Motor neuron (in vitro differentiated cells): ENCODE measurements around the gene SAP25. TPM values are rescaled to one million over a fixed set of nuclear protein-coding genes. Genes with fewer than 3 reads are reported as not detected.
"Not testable (repeated sequence)": the region's sequence is repeated elsewhere in the genome, so short reads cannot be mapped to it uniquely, and the experiment has no call there.

Experiments
- ATAC-seq, 8 experiments: fragments of 200-7000 bp; cut with Tn5 transposase; replicated peaks in 6 of 8; 2 replicates each; pipeline ENCODE4 v1.8.0; 2021; ENCODE audit warnings: mild to moderate bottlenecking in 8 of 8, moderate library complexity in 8 of 8
- H3K27ac ChIP-seq, 2 donors: fragments of 250-450 bp; sonication (Bioruptor Pico); 2 replicates each; pipeline ENCODE4 v1.9.0; 2021; ENCODE audit warnings: antibody characterized with exemption in 2 of 2, mild to moderate bottlenecking in 2 of 2, moderate library complexity in 1 of 2
- H3K4me1 ChIP-seq, 2 donors: fragments of 250-450 bp; sonication (Bioruptor Pico); replicated peaks in 1 of 2; 2 replicates each; pipeline ENCODE4 v1.6.1; 2021; ENCODE audit warnings: antibody characterized with exemption in 2 of 2, mild to moderate bottlenecking in 2 of 2, moderate library complexity in 1 of 2
- H3K4me3 ChIP-seq, 5 donors: fragments of 250-450 bp; sonication (Bioruptor Pico); 2 replicates each; pipeline ENCODE4 v1.9.0; 2021; ENCODE audit warnings: antibody characterized with exemption in 5 of 5, mild to moderate bottlenecking in 5 of 5, moderate library complexity in 4 of 5
- WGBS, 10 experiments: fragments of 450-650 bp; shearing (Covaris generic); methylation state at CpG; one replicate each; pipeline ENCODE4 v1.0.0; 2022; 5-methylcytosine and 5-hydroxymethylcytosine counted together
- in situ Hi-C, 9 experiments: fragments of 400-800 bp; cut with MboI; loops; one replicate each; pipeline ENCODE4 v1.15.0; 2021; ENCODE audit warnings: low sequenced_read_pairs in 9 of 9, low pct_unique_long_range_greater_than_20kb in 2 of 9; ENCODE audit not compliant: unreplicated experiment in 9 of 9
- total RNA-seq, 8 experiments: library from RNA; unstranded; fragments of 300-600 nt; gene quantifications; 2 replicates each; pipeline versions ENCODE4 v1.2.3 to v1.2.4, GENCODE V29; 2022

The SAP25 gene
- total RNA-seq, 8 experiments from 2014 or later, result 0.43 to 2.8 (median 1.0) TPM; not detected in 1

DNA sequence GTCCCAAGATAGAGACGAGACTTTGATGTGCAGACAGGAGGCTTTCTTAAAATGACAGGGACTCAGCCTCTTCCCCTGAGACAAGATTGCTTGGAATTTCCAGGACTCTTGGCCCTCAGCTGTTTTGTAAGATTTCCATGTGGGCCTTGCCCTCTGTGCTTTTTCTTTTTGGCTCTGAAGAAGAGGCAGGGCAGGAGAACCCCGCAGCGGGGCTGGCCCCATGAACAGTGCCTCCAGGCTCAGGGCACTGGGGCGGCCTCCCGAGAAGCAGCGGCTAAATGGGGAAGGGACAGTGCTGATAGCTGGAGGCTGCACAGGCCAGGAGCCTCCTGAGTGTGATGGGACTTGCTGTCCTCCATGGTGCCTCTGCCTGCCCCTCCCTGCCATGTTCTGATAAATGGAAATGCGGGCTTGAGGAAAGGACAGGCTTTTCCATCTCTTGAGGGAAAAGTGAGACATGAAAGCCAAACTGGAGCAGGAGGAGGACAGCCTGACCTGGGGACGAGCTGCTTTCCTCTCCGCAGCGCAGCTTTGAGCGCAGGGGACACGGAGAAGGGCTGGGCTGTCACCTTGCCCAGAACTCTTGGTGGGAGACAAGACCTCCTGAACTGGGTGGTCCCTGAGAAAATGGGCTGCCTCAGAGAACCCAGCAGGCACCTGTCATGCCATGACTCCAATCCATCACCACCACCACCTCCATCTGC is 12.1 kb downstream of the SAP25 start:
- no peak overlapping the region for H3K4me3 ChIP-seq
- in situ Hi-C loops, result loop anchor here in 4 of 9 experiments (25.0 kb wide), 1 partner anchor 99 kb away; the partner anchor contains the start of gene SPACDR (in 4 of the 4)
- peaks cover 8 to 9% of the 10 kb centered on the region in 2 donors for H3K4me1 ChIP-seq
- 60 to 95% (median 94%) methylated on average over 1 to 6 of the region's 12 CpGs; no CpG with 5 or more reads in 4 of the 10 experiments for WGBS, 10 experiments
- H3K27ac ChIP-seq, result no peak overlapping the region
- ATAC-seq, result no peak

DNA sequence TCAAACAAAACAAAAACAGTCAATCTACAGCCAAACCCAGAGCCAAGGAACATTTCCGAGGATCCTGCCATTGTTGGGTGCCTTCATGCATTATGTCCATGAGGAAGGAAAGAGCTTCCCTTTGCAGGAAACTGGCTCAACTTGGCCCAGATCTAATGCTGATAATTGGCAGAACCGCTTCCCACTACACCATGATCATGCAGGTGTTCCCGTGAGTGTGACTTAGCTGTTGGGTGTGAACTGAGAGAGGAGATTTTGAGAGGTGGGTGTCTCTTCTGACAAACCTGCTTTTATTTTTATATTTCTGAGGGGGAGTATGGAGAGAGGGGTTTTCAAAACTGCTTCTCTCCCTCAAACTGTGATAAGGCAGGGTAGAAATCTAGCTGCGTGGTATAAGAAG is 14.6 kb downstream of the SAP25 start:
- in situ Hi-C loops, result loop anchor here in 5 of 9 experiments (10.0 to 25.0 kb wide), 2 partner anchors 84 to 97 kb away; partner anchors contain the start of genes SPACDR (in 4 of the 5) and TSC22D4 (in 1 of the 5)
- WGBS, 10 experiments, result 83 to 100% (median 99%) methylated on average over 1 to 4 of the region's 4 CpGs; no CpG with 5 or more reads in 4 of the 10 experiments
- no peak overlapping the region for H3K27ac ChIP-seq
- H3K4me3 ChIP-seq, result no peak overlapping the region
- no peak for ATAC-seq
- H3K4me1 ChIP-seq, result peaks cover 2 to 4% of the 10 kb centered on the region in 2 donors

DNA sequence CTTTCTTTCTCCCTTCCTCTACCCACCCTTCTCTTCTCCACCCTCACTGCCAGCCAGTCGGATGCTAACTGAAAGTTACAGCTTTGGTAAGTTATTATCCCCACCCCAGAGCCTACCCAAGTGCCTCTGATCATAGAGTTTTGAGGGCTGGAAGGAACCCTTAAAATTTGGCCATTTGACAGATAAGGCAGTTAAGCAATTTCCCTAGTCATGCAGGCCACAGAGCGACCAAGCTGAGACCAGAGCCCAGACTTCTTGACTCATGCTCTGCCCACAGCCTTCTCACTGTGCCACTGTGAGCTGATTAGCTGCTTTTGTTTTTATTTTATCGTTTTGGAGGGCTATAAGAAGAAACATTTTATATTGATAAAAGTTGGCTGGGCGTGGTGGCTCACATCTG is 17.2 kb downstream of the SAP25 start:
- 34 to 87% (median 60%) methylated on average over 1 to 4 of the region's 4 CpGs; no CpG with 5 or more reads in 5 of the 10 experiments for whole genome bisulfite sequencing, 10 experiments
- in situ Hi-C loops, result loop anchor here in 5 of 9 experiments (10.0 to 25.0 kb wide), 2 partner anchors 82 to 94 kb away; partner anchors contain the start of genes SPACDR (in 4 of the 5) and TSC22D4 (in 1 of the 5)
- ATAC-seq, result no peak
- H3K27ac ChIP-seq, result no peak overlapping the region
- peaks cover 2 to 4% of the 10 kb centered on the region in 2 donors for H3K4me1 ChIP-seq
- H3K4me3 ChIP-seq, result no peak overlapping the region

DNA sequence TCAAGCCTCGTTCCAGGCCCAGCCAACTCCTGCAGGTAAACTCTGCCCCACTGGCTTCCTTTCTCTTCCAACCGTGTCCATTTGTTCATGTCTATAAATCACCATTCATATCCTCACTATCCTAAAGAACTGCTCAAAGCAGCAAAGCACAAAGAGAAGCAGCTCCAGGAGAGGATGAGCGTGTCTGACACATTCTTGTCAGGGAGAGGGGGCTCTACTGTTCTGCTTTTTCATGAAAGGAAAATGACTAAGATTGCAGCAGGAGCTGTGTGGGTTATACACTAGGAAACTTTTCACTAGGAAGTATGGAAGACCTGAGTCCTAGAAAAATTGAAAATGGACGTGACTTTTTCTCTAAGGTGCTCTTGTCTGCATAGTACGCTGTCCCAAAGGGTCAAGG is 18.0 kb downstream of the SAP25 start:
- in situ Hi-C loops, result loop anchor here in 5 of 9 experiments (10.0 to 25.0 kb wide), 2 partner anchors 81 to 93 kb away; partner anchors contain the start of genes SPACDR (in 4 of the 5) and TSC22D4 (in 1 of the 5)
- Histone ChIP-seq H3K4me1 (peaks cover 2 to 4% of the 10 kb centered on the region in 2 donors), H3K4me3 (no peak overlapping the region), H3K27ac (no peak overlapping the region)
- WGBS, 10 experiments, result 56 to 100% (median 90%) methylated on average over 1 to 5 of the region's 5 CpGs; no CpG with 5 or more reads in 1 of the 10 experiments
- no peak for ATAC-seq

DNA sequence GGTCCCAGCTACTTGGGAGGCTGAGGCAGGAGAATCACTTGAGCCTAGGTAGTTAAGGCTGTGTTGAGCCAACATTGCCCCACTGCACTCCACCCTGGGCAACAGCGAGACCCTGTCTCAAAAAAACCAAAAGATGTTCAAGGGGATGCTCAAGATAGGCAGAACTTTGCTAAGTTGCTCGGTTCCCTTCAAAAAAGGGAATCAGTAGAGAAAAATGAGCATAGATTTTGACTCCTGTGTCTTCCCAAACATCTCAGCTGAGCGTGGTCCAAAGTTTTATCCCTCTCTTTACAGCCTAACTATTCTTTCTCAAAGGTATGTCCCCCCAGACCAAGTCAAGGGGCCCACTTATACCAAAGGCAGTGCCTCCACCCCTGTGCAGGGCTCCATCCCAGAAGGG is 20.7 kb downstream of the SAP25 start:
- Histone ChIP-seq H3K27ac (no peak overlapping the region), H3K4me3 (no peak overlapping the region), H3K4me1 (peaks cover 0 to 2% of the 10 kb centered on the region in 2 donors)
- in situ Hi-C loops, result loop anchor here in 5 of 9 experiments (10.0 to 25.0 kb wide), 2 partner anchors 78 to 91 kb away; partner anchors contain the start of genes SPACDR (in 4 of the 5) and TSC22D4 (in 1 of the 5)
- WGBS, 10 experiments, result 77 to 96% (median 88%) methylated on average over 2 to 3 of the region's 3 CpGs; no CpG with 5 or more reads in 6 of the 10 experiments
- ATAC-seq, result no peak

DNA sequence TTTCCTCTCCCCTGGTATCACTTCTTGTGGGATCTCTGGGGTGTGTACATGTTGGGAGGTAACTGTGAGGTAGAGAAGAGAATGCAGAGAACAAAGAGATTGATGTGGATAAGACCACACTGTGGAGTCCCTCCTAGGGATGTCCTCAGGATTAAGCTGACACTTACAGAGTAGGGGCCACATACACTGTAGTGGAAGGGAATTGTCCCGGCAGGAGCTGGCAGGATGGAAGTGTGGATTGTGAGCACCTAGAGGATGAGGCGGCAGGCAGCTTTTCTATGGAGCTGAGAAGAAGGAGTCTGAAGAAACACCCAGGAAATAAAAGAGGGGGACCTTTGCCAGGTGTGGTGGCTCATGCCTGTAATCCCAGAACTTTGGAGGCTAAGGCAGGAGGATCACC is 21.2 kb downstream of the SAP25 start:
- 20 to 100% (median 89%) methylated on average over 1 to 2 of the region's 2 CpGs; no CpG with 5 or more reads in 5 of the 10 experiments for WGBS, 10 experiments
- no peak for ATAC-seq
- Histone ChIP-seq H3K27ac (no peak overlapping the region), H3K4me3 (no peak overlapping the region), H3K4me1 (peaks cover 2 to 7% of the 10 kb centered on the region in 2 donors)
- in situ Hi-C loops, result loop anchor here in 5 of 9 experiments (10.0 to 25.0 kb wide), 2 partner anchors 78 to 90 kb away; partner anchors contain the start of genes SPACDR (in 4 of the 5) and TSC22D4 (in 1 of the 5)

DNA sequence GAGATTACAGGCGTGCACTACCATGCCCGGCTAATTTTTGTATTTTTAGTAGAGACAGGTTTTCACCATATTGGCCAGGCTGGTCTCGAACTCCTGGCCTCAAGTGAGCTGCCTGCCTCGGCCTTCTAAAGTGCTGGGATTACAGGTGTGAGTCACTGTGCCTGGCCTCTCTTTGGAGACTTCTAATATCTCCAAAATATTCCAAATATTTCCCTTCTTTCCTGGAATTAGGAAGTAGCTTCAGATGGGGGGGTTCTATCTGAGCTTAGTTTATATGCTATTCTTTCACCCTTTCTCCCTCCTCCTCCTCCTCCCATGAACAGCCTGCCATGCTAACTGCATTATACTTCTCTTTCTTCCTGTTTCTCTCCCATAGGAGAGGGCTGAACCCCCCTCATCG is 25.3 kb downstream of the SAP25 start:
- ATAC-seq, H3K4me3 ChIP-seq, in situ Hi-C loops, H3K27ac ChIP-seq: not testable (repeated sequence)
- H3K4me1 ChIP-seq, result peaks cover 25 to 34% of the 10 kb centered on the region in 2 donors
- 20 to 100% (median 69%) methylated on average over 1 to 3 of the region's 5 CpGs; no CpG with 5 or more reads in 3 of the 10 experiments for WGBS, 10 experiments

DNA sequence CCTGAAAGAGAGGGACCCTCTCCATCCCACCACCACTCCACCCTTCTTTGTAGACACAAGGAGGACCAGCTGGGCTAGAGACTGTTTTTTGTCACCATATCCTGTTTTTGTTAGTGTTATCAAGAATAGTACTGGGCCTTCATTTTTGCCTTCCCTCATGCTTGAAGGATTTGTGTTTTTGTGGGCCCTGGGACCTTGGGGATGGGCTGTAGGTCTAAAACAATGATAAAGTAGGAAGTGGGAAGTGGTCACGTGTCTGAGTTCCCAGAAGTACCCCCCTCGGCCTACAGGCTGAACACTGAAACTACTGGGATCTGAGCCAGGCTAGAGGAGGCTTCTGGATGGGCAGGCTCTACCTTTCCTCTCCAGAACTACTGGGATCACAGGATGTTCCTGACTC is 25.8 kb downstream of the SAP25 start:
- ATAC-seq, result no peak
- H3K27ac ChIP-seq, result no peak overlapping the region
- WGBS, 10 experiments, result 37 to 100% (median 73%) methylated on average over 1 to 2 of the region's 2 CpGs; no CpG with 5 or more reads in 5 of the 10 experiments
- no peak overlapping the region for H3K4me3 ChIP-seq
- peaks cover 25 to 34% of the 10 kb centered on the region in 2 donors for H3K4me1 ChIP-seq
- in situ Hi-C loops, result no loop called here

DNA sequence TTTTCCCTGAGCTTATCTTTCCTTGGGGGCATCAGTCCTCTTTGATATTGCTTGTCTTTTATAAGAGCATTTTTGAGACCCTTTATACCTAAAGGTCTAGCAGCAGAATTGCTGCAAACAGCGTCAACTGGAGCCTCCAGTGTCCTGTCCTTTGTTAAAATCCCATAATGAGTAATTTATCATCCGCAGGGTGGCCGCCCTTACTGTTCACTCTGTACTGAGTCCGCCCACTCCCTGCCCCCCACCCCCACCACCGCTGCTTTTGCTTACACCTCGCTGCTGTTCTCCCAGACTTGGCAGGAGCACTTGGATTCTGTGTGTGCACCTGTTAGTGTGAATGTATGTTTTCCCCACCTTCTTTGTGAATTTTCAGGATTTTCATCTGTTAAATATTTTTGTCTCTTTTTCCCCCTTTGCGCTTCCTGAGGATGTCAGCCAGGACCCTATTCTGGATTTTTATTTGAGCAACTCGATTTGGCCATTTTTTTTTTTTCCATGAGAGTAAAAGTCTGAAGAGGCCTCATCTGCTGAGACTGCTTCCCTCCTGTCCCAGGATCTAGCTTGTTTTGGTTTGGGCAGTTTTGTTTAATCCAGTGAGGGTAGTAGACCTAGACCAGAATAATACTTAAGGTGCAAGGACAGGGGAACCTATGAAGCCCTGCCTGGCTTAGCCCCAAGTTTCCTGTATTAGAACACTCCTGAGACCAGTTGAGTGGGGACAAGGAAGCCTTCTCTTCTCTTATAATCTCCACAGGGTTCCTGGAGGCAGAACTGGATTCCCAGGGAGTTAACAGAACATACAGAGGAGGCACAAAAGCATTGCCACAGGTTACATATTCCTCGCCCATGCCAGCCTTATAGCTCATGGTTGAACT is 26.5 kb downstream of the SAP25 start:
- in situ Hi-C loops, result no loop called here
- ATAC-seq, result peak in 4 of 8 experiments; percentile 40 to 62 (median 50)
- Histone ChIP-seq H3K27ac (peak overlapping the region; percentile 47 to 58), H3K4me1 (peaks cover 25 to 34% of the 10 kb centered on the region in 2 donors), H3K4me3 (no peak overlapping the region)
- 67 to 100% (median 72%) methylated on average over 1 to 4 of the region's 9 CpGs; no CpG with 5 or more reads in 4 of the 10 experiments for WGBS, 10 experiments

DNA sequence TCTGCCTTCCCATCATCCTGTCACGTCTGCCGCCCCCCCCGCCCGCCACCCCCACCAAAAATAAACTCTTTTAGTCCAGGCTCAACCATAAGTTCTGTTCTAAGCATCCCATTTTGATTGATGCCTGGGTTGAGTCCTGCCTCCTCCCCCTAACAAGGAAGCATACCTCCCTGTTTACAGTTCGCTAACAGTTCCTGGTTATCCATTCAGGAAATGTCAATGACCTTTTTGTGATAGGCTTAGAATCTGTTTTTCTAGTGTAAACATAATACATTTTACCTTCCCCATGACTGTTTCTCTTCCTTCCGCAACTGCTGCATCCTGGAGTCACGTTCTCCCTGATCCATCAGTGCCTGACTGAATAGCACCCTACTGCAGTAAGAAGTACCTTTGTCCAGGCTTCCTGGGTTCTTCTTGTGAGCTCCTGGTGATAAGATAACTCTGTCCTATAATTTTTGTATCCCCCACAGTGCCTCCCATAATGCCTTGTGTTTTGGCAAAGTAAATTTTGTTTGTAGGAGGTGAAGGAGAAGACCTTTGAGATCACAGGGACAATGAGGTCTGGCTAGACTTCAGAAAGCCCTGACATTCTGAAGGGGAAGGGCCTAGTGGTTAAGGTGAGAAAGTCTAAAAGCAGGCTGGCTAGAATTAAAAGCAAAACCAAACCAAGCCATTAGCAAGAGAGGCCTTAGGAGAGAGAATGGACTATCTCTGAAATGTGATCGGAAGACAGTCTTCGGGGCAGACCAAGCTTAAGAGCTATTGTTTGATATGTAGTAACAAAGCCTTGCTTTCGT is 27.4 kb downstream of the SAP25 start:
- WGBS, 10 experiments, result 56 to 93% (median 69%) methylated on average over 2 to 6 of the region's 10 CpGs; no CpG with 5 or more reads in 1 of the 10 experiments
- no peak overlapping the region for H3K4me3 ChIP-seq
- in situ Hi-C loops, result no loop called here
- peak in 5 of 8 experiments; percentile 15 to 45 (median 31) for ATAC-seq
- H3K27ac ChIP-seq, result peak overlapping the region; percentile 47 to 58
- peaks cover 25 to 34% of the 10 kb centered on the region in 2 donors for H3K4me1 ChIP-seq

DNA sequence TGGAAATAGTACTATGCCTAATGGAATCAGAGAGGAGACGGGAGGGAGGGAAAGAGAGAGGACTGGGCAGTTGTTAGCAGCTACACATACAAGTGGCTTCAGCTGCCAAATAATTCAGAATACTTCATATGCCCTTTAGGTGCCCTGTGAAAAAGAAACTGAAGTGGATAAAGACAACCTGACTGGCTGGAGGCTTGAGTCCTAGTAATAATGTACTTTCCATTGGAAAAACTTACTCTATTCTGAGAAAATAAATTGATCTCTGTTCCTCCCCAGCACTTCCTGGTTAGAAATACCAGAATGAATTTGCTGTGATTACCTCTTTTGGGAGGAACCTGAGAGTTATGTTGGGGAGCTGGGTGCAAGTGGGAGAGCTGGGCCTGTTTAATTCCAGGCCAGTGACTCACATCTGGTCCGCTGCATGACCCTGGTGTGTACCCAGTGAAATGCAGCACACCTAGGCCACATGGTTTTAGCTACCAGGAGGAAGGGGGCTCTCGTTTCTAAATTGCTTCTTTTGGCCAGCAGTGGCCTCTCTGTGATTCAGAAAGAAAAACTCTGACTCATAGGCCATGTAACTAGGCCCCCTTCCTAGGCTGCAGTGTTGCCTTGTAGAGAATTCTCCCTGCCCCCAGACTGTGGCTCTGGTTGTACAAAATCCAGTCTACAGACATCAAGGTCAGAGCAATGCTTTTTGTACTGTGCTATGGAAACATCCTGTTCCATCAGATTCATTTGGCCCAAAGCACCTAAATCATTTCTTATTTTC is 28.2 kb downstream of the SAP25 start:
- Histone ChIP-seq H3K4me1 (peaks cover 25 to 34% of the 10 kb centered on the region in 2 donors), H3K27ac (peak overlapping the region; percentile 12 to 13), H3K4me3 (peak overlapping the region in 1 of 5 donors; percentile 12)
- in situ Hi-C loops, result no loop called here
- WGBS, 10 experiments, result 7 to 100% (median 27%) methylated on average over 1 to 3 of the region's 3 CpGs; no CpG with 5 or more reads in 4 of the 10 experiments
- peak; percentile 85 to 97 (median 92) for ATAC-seq
